ENCODE data around the gene RFX5.

GRCh38 chr1:151377150-151377884, 30.3 kb upstream of the RFX5 start:
- TF ChIP-seq FOXP2 (optimal IDR thresholded peaks at IDR 0.05; ENCODE audit: control extremely low read depth, extremely low read length, insufficient read depth) (no peak), EZH2 (IDR thresholded peaks at IDR 0.05) (no peak)

Measured in SK-N-MC (cell line).